Uterus (tissue), 4 donors: ENCODE measurements around the gene DCST1. TPM values are rescaled to one million over a fixed set of nuclear protein-coding genes. Genes with fewer than 3 reads are reported as not detected.
A peak's percentile ranks its signal among the peaks of the same experiment; 100 is the strongest.

Source experiments
- DNase-seq, 2 donors: peaks; one replicate each; pipeline ENCODE4 v3.0.0-alpha.2; 2019 to 2020
- H3K27ac ChIP-seq, 2 donors: fragments of 200-600 bp; sonication (generic); 1 replicate in 1 of 2; 2 replicates in 1 of 2; pipeline ENCODE4 v1.5.1; 2016 to 2018
- H3K27me3 ChIP-seq, 2 donors: fragments of 200-600 bp; sonication (generic); one replicate each; pipeline ENCODE4 v1.5.1; 2018 to 2019; ENCODE audit warnings: control low read depth in 1 of 2
- H3K36me3 ChIP-seq, 2 donors: fragments of 200-600 bp; sonication (generic); one replicate each; pipeline ENCODE4 v1.5.1; 2019; ENCODE audit warnings: control low read depth in 1 of 2
- H3K4me1 ChIP-seq, 2 donors: fragments of 200-600 bp; sonication (generic); one replicate each; pipeline ENCODE4 v1.5.1; 2018 to 2019; ENCODE audit warnings: control low read depth in 1 of 2
- H3K4me3 ChIP-seq, 2 donors: fragments of 200-600 bp; sonication (generic); 1 replicate in 1 of 2; 2 replicates in 1 of 2; pipeline ENCODE4 v1.5.1; 2018 to 2019; ENCODE audit warnings: mild to moderate bottlenecking in 1 of 2
- H3K9me3 ChIP-seq, 2 donors: fragments of 200-600 bp; sonication (generic); one replicate each; pipeline ENCODE4 v1.5.1; 2019; ENCODE audit warnings: control low read depth in 1 of 2
- CTCF ChIP-seq, 4 experiments: fragments of 200-600 bp in 2 of 4; fragments of 450-650 bp in 2 of 4; sonication (generic) in 2 of 4; IDR thresholded peaks; one replicate each; pipeline ENCODE4 v1.5.1; 2016 to 2019; ENCODE audit warnings: antibody characterized with exemption in 4 of 4, mild to moderate bottlenecking in 2 of 4, moderate library complexity in 1 of 4
- POLR2A ChIP-seq, 2 donors: fragments of 450-650 bp; IDR thresholded peaks; one replicate each; pipeline ENCODE4 v1.6.1; 2016; ENCODE audit warnings: antibody characterized with exemption in 2 of 2, mild to moderate bottlenecking in 1 of 2, moderate library complexity in 1 of 2
- intact Hi-C: fragments of 100-400 bp; cut with DNase I; formaldehyde crosslinking; loops from one replicate; pipeline ENCODE4 v1.15.1; 2023; ENCODE audit warnings: low total_unique reads
- total RNA-seq, 4 donors: library from RNA; depleted of rRNA in 3 of 4; stranded (reverse); fragments of >200 nt in 3 of 4; gene quantifications; one replicate each; pipeline versions ENCODE4 v1.1.0 to v1.2.4, GENCODE V29; 2014 to 2023
- donor health status: DM: yes; HTN: yes; CAD: no.

Gene DCST1
- total RNA-seq, 4 donors from 2014 or later, result 1.1 to 3.5 TPM; not detected in 2

- Histone ChIP-seq H3K4me1 (peaks cover 0 to 16% of the 10 kb centered on the region in 2 donors), H3K27ac (no peak overlapping the region), H3K36me3 (no peaks in the 10 kb centered on the region), H3K27me3 (no peaks in the 10 kb centered on the region), H3K4me3 (no peak overlapping the region), H3K9me3 (no peaks in the 10 kb centered on the region)
- intact Hi-C loops, result no loop called here
- TF ChIP-seq POLR2A (IDR thresholded peaks at IDR 0.05), result no peak
- no peak for TF ChIP-seq CTCF (IDR thresholded peaks at IDR 0.05)
- peak in 1 of 2 donors; percentile 38 for DNase-seq
Measured at GRCh38 chr1:155062151-155062686, 28.6 kb downstream of the DCST1 start.

DNA sequence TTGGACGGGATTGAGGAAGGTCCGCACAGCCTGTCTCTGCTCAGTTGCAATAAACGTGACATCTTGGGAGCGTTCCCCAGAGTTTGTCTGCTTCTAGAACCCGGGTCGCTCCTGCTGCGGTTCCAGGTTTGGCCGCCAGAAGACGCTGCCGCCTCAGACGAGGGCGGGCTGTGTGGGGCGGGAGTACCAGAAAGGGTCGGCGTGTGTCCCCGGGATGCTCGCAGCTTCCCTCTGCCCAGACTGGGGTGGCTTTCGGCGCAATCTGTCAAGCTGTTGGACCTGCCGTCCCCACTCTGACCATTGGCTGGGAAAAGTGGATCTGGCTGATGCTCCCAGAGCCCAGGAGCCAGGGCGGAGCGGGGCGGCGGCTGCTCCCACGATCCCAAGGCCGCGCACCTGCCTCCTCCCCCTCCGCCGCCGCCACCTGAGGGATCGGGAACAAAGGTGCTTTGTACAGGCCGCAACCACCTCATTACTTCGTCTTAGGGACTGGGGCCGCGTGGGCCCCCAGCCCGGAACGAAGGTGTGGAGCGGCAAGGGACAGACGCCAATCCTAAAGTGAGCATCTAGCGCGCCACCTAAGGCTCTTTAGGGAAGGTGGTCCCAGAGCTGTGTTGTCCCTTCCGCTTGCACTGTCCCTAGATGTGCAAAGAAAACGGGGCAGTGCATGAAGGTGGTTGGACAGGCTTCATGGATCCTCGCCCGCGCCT lies 29.2 kb downstream of the DCST1 start:
- intact Hi-C loops, result no loop called here
- H3K4me1 ChIP-seq, result peaks cover 0 to 16% of the 10 kb centered on the region in 2 donors
- no peaks in the 10 kb centered on the region for H3K27me3 ChIP-seq
- H3K9me3 ChIP-seq, result no peaks in the 10 kb centered on the region
- H3K36me3 ChIP-seq, result no peaks in the 10 kb centered on the region
- peak overlapping the region in 1 of 2 donors; percentile 63 for H3K27ac ChIP-seq
- peak overlapping the region; percentile 63 to 97 for H3K4me3 ChIP-seq
- peak; percentile 49 to 59 for DNase-seq
- TF ChIP-seq CTCF (IDR thresholded peaks at IDR 0.05) (peak; percentile 56 to 73 (median 60)), POLR2A (IDR thresholded peaks at IDR 0.05) (no peak)

- no peaks in the 10 kb centered on the region for H3K36me3 ChIP-seq
- no peaks in the 10 kb centered on the region for H3K27me3 ChIP-seq
- DNase-seq, result peak; percentile 82 to 84
- peaks cover 0 to 16% of the 10 kb centered on the region in 2 donors for H3K4me1 ChIP-seq
- H3K27ac ChIP-seq, result peak within 1 kb of the TSS; percentile 63 to 87
- H3K9me3 ChIP-seq, result no peaks in the 10 kb centered on the region
- peak within 1 kb of the TSS; percentile 63 to 97 for H3K4me3 ChIP-seq
- TF ChIP-seq CTCF (IDR thresholded peaks at IDR 0.05) (peak in 1 of 4 experiments; percentile 22), POLR2A (IDR thresholded peaks at IDR 0.05) (peak in 1 of 2 donors; percentile 45)
- intact Hi-C loops, result no loop called here
Measured at GRCh38 chr1:155063550-155064110, 30.0 kb downstream of the DCST1 start, which contains the start of gene EFNA4. TSS of gene EFNA4 (plus strand) at chr1:155063740. CDS start at chr1:155063824, 84 bp downstream.

DNA sequence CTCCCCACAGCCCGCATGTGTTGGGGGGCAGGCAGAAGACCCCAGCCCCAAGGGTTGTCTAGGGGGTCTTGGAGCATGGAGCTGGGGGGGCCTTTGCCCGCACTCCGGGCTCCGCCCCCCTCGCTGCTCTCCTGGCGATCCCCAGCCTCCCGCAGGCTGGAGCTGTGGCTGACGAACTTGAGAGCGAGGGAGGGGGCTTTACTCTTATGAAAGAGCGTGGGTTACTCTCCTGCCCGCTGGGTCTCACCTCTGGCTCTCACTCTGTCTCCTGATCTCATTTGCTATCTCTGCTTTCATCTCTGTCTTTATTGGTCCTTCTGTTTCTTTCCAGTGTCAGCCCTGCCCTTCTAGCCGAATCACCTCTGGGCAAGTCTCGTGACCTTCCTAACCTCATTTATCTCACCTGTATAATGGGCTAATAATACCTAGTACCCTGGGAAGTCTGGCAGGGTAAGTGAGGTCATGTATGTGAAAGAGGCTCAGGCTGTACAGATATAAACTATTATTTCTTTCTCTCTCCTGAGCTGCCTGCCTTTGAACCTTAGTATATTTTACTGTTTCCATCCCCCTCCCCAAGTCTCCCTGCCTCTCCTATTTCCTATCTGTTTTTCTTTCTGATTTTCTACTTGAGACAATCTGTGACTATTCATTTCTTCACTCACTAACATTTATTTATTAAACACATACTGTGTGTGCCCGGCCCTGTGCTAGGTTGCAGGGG lies 30.6 kb downstream of the DCST1 start:
- Histone ChIP-seq H3K9me3 (no peaks in the 10 kb centered on the region), H3K27ac (peak overlapping the region; percentile 63 to 87), H3K4me1 (peaks cover 0 to 16% of the 10 kb centered on the region in 2 donors), H3K36me3 (no peaks in the 10 kb centered on the region), H3K27me3 (no peaks in the 10 kb centered on the region), H3K4me3 (peak overlapping the region; percentile 63 to 97)
- no peak for DNase-seq
- no peak for TF ChIP-seq CTCF (IDR thresholded peaks at IDR 0.05)
- TF ChIP-seq POLR2A (IDR thresholded peaks at IDR 0.05), result no peak
- intact Hi-C loops, result no loop called here
